ENCODE data around the gene ARID4B.
"Not testable (repeated sequence)": the region's sequence is repeated elsewhere in the genome, so short reads cannot be mapped to it uniquely, and the experiment has no call there.

Gene ARID4B

DNA sequence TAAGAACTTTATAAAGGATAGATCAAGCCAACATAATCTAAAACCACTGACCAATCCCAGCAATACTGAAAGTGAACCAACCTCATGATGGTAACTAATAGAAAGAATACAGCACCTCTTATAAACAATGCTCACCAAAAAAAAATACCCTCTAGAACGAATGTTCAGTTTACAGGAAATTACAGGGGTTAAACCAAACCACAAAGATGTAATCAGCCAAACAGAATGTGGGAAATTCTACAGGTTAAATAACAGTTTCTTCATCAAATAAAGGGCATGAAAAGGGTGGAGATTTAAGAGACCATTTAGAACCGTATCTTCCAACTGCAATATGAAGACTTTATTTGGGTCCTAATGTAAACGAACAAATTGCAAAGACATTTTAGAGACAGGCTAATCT, 30.4 kb downstream of the ARID4B start:
- no peak for DNase-seq

DNA sequence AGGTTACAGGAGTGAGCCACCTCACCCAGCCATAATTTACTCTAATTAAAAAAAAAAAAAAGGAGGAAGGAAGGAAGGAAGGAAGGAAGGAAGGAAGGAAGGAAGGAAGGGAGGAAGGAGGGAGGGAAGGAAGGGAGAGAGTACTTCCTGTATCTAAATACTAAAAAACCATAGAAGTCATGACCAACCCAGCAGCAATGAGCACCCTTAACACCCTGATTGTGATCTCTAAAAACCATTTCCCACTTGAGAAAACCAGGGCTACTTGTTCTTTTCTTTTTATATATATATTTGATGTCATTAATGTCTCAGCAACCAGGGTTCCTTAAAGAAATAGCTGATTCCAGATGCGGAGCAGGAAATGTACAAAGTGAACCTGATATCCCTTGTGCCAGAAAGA, 31.2 kb downstream of the ARID4B start:
- DNase-seq: no peak

- DNase-seq: no peak
These were observed 32.1 kb downstream of the ARID4B start for GRCh38 chr1:235295902-235296350.

GRCh38 chr1:235293322-235293942, 34.5 kb downstream of the ARID4B start:
- DNase-seq: no peak

DNA sequence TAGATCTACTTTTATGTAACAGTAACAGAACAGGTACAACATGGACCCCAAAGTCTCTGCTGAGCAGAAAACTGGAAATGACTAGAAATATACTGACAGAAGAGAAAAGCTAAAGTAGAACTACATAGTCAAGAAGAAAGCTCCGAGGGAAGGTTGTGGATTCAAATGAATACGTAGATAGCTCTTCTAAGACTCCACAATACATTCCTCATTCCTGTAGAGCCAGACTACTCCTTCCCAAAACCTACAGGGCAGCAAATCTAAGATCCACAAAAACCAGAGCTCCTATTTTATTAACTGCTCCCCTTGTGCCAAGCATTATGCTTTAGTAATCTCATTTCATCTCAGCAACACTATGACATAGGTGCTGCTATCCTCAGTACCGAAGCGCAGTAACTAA, 35.2 kb downstream of the ARID4B start:
- no peak for DNase-seq

GRCh38 chr1:235291599-235292091, 36.3 kb downstream of the ARID4B start:
- DNase-seq: peak in 2 of 3 donors; percentile 37

- no peak for DNase-seq
These were observed 37.1 kb downstream of the ARID4B start for GRCh38 chr1:235290740-235291502.

- no peak for DNase-seq
These were observed 37.9 kb downstream of the ARID4B start for GRCh38 chr1:235289859-235290739.

GRCh38 chr1:235287208-235287882, 40.6 kb downstream of the ARID4B start:
- no peak for DNase-seq

- no peak for DNase-seq
These were observed 41.3 kb downstream of the ARID4B start for GRCh38 chr1:235286667-235287066.

- DNase-seq: no peak
These were observed 43.7 kb downstream of the ARID4B start for GRCh38 chr1:235284231-235284769.

- not testable (repeated sequence) for DNase-seq
These were observed 44.3 kb downstream of the ARID4B start for GRCh38 chr1:235283636-235284035.

DNA sequence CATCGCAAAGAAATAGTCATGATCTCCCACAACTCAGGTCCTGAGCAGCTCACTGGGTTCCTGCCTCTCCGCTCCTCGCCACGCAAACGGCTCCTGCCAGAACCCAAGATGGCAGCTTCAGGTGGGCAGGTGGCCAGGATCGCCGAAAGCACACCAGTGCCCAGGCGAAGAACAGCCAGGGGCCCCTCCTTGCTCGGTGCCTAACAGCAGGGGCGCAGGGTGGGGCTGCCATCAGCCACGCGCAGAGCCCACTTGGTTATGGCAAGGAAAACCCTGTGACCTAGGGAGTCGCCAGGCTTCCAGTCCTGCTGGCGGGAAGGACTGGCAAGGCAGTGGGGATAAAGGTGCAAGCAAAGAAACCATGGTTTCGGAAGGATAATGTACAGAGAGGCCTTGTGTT, 47.5 kb downstream of the ARID4B start:
- DNase-seq: no peak

DNA sequence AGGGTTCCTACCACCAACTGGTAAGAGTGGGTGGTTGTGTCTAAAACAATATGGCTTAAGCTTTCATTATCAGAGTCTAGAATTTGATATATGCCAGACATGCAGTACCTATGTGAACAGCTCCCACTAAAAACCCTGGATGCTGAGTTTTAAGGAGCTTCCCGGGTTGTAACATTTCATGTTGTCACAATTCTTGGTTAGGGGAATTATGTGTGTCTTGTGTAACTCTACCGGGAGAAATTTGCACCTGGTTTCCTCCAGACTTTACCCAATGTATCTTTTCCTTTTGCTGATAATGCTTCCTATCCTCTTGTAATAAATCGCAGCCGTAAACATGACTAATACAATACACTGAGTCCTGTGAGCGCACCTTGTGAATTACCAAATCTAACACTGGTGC, 48.3 kb downstream of the ARID4B start:
- DNase-seq: no peak

GRCh38 chr1:235278915-235279292, 49.1 kb downstream of the ARID4B start:
- DNase-seq: no peak

GRCh38 chr1:235278233-235278914, 49.6 kb downstream of the ARID4B start:
- no peak for DNase-seq

DNA sequence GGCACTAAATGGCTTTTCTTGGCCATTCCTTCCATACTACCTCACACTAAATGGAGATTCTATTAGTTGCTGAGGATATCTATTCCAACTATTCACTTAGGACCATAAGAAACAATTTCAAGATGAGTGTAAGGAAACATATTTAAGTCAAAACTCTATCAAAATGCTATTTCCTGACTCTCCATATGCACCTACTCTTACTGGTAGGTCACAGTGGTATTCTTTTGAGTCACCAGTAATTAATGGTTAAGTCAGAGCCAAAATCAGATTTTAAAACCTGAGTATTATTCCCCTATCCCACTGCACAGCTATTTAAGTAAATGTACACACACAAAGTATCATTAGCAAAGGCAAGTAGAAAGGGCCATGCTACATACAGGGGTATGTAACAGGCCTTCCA, 50.3 kb downstream of the ARID4B start:
- DNase-seq: no peak

DNA sequence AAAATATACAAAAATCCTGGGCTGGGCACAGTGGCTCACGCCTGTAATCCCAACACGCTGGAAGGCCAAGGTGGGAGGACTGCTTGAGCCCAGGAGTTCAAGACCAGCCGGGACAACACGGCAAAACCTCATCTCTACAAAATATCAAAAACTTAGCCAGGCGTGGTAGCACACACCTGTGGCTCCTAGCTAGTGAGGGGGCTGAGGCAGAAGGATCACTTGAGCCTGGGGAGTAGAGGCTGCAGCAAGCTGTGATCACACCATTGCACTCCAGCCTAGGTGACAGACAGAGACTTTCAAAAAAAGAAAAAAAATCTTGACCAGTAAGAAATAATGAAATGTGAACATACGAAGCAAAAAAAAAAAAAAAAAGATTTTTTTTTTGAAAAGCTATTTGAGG, 52.1 kb downstream of the ARID4B start:
- DNase-seq: no peak

GRCh38 chr1:235275223-235275622, 52.8 kb downstream of the ARID4B start:
- DNase-seq: peak; percentile 43 to 58 (median 53)

DNA sequence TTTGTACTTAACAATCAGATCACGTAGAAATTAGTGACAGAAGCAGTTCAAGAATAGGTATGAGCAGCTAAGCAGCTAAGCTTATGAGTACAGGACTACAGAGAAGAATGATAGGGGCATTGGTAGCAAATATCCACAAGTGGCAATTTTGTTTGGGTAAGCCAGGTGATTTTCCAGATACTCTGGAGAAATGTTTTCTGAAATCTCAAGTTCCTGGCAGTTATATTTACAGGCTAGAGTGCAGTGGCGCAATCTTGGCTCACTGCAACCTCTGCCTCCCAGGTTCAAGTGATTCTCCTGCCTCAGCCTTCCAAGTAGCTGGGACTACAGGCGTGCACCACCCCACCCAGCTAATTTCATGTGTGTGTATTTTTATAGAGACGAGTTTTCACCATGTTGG, 55.1 kb downstream of the ARID4B start:
- no peak for DNase-seq

DNA sequence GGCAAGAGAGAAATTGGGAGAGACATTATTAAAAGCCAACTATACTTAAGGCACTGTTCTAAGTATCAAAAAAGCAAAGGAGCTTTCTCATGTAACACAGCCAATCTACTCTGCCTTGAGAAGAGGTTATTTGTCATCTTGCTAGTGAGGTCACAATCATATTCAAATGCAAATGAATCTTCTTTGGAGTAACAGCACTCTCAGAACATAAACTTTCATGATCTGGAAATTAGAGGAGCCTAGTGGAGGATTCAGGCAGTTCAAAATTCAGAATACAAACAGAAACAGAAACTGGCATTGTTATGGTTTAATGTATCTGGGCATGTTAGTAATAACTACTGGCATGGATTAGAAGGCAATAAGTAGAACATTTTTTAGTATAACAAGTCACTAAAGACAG, 57.4 kb downstream of the ARID4B start:
- DNase-seq: peak; percentile 22 to 61 (median 40)

DNA sequence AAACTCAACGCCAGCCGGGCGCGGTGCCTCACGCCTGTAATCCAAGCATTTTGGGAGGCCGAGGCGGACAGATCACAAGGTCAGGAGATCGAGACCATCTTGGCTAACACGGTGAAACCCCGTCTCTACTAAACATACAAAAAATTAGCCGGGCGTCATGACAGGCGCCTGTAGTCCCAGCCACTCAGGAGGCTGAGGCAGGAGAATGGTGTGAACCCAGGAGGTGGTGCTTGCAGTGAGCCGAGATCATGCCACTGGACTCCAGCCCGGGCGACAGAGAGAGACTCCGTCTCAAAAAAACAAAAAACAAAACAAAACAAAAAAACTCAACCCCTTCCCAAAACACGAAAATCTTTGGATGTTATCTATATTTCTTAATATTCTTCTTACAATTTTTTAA, 58.0 kb downstream of the ARID4B start:
- not testable (repeated sequence) for DNase-seq

Data from suppressor macrophage treated with lipopolysaccharide for 1 hour (primary cell).